GM18907 (cell line): ENCODE results near the gene LRRC74A.

Source experiments
- ATAC-seq: cut with Tn5 transposase; IDR thresholded peaks from one replicate; pipeline ENCODE4 v1.9.1; 2021; ENCODE audit warnings: mild to moderate bottlenecking, moderate library complexity; ENCODE audit not compliant: unreplicated experiment

LRRC74A gene

GRCh38 chr14:76826122-76826521 is at the start of gene LRRC74A:
LRRC74A (plus strand) TSS chr14:76826408; CDS start chr14:76826698, 290 bp downstream.
- ATAC-seq, result no peak

- ATAC-seq, result no peak
These were observed 49.6 kb upstream of the LRRC74A start for GRCh38 chr14:76776428-76777251.

GRCh38 chr14:76777721-76778120 is 48.5 kb upstream of the LRRC74A start:
- ATAC-seq, result no peak

- no peak for ATAC-seq
These were observed 47.5 kb upstream of the LRRC74A start for GRCh38 chr14:76778546-76779215.

GRCh38 chr14:76779221-76780057 is 46.8 kb upstream of the LRRC74A start:
- no peak for ATAC-seq

GRCh38 chr14:76780058-76780345 is 46.2 kb upstream of the LRRC74A start:
- no peak for ATAC-seq

GRCh38 chr14:76780360-76780759 is 45.8 kb upstream of the LRRC74A start:
- no peak for ATAC-seq

GRCh38 chr14:76780875-76781647 is 45.1 kb upstream of the LRRC74A start:
- no peak for ATAC-seq

- no peak for ATAC-seq
These were observed 44.6 kb upstream of the LRRC74A start for GRCh38 chr14:76781648-76782051.

GRCh38 chr14:76782115-76782884 is 43.9 kb upstream of the LRRC74A start:
- ATAC-seq, result no peak

GRCh38 chr14:76782885-76783566 is 43.2 kb upstream of the LRRC74A start:
- ATAC-seq, result peak; percentile 35

- no peak for ATAC-seq
These were observed 41.8 kb upstream of the LRRC74A start for GRCh38 chr14:76784266-76784874.

- ATAC-seq, result peak; percentile 70
These were observed 41.3 kb upstream of the LRRC74A start for GRCh38 chr14:76784881-76785280.

GRCh38 chr14:76786601-76787000 is 39.6 kb upstream of the LRRC74A start:
- no peak for ATAC-seq

GRCh38 chr14:76792422-76792821 is 33.8 kb upstream of the LRRC74A start:
- no peak for ATAC-seq

GRCh38 chr14:76793324-76793723 is 32.9 kb upstream of the LRRC74A start:
- no peak for ATAC-seq

GRCh38 chr14:76793956-76794355 is 32.3 kb upstream of the LRRC74A start:
- no peak for ATAC-seq

- no peak for ATAC-seq
These were observed 19.8 kb upstream of the LRRC74A start for GRCh38 chr14:76806446-76806845.

GRCh38 chr14:76808011-76808410 is 18.2 kb upstream of the LRRC74A start:
- no peak for ATAC-seq
